Measurements from ENCODE around the gene PDCD2. TPM values are rescaled to one million over a fixed set of nuclear protein-coding genes. Genes with fewer than 3 reads are reported as not detected.

PDCD2 gene
- total RNA-seq, 1 donor from 2014 or later: 263 TPM

DNA sequence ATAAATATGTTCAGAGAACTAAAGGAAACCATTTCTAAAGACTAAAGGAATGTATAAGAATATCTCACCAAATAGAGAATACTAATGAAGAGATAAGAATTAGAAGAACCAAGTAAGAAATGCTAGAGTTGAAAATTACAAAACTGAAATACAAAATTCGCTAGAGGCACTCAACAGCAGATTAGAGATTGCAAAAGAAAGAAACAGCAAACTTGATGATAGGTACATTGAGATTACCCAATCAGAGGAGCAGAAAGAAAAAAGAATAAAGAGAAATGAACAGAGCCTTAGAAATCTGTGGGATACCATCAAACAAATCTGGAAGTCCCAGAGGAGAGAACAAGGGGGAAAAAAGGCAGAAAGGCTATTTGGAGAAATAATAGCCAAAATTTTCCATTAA is 6.3 kb upstream of the PDCD2 start:
- intact Hi-C loops (cut with DNase I): no loop called here

DNA sequence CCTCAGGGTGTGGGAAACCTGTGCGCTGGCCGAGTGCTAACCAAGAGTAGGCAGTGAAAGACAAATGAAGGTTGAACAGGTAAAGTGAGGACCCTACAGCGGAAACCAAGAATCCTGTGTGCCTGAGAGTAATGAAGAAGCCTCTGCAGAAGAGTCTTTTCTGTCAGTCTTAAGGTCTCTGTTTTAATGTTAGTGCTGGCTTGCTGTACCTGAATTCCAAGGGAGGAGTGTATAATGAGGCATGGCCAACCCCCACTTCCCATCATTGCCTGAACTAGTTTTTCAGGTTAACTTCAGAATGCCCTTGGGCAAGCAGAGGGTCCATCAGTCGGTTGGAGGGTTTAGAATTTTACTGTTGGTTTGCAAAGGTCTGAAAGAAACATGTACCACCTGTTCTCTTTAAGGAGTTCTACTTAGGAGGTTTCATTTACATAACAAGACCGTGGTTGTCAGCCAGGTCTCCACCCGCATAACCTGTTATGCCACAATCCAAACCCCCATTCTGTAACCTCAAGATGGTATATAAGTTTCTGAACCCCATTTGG is 589 bp upstream of the PDCD2 start:
- no peak for TF ChIP-seq CTCF (IDR thresholded peaks at IDR 0.05)
- Histone ChIP-seq H3K27ac (peak overlapping the region; percentile 88 to 96), H3K4me3 (peak overlapping the region; percentile 98 to 100), H3K9me3 (no peaks in the 10 kb centered on the region), H3K36me3 (peaks cover 16 to 21% of the 10 kb centered on the region in 2 donors), H3K27me3 (no peaks in the 10 kb centered on the region), H3K4me1 (peaks cover 0 to 3% of the 10 kb centered on the region in 2 donors)
- no peak for DNase-seq (ENCODE audit: low spot score in 2 of 2)
- intact Hi-C loops (cut with DNase I): loop anchor here (1.0 kb wide), 1 partner anchor 31 kb away; the partner anchor contains the start of gene TBP

More for the DNA sequence above, 6.3 kb upstream of the PDCD2 start:
- no peak overlapping the region for H3K4me3 ChIP-seq
- peaks cover 0 to 13% of the 10 kb centered on the region in 2 donors for H3K9me3 ChIP-seq
- no peak for DNase-seq (ENCODE audit: low spot score in 2 of 2)
- no peaks in the 10 kb centered on the region for H3K36me3 ChIP-seq
- TF ChIP-seq CTCF (IDR thresholded peaks at IDR 0.05): no peak
- no peak overlapping the region for H3K27ac ChIP-seq
- H3K27me3 ChIP-seq: no peaks in the 10 kb centered on the region
- H3K4me1 ChIP-seq: no peaks in the 10 kb centered on the region

DNA sequence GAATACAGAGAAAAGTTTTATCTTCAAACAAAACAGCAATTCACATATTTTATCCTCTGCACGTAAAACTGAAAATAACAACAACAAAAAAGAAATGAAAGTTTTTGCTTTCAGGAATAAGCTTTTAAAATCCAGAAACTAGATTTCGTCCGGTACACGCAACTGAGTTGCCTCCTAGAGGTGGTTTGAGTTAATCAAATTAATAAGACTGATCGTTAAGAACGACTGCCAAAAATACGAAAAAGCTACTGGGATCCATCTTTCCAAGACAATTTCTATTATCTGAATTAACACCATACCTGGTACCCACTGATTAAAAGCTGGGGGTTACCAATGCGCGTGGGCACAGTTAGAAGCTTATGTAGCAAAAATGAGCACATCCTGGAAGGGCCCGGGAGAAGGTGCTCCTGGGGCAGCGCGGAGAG is 669 bp downstream of the PDCD2 start:
- Histone ChIP-seq H3K9me3 (no peaks in the 10 kb centered on the region), H3K4me3 (peak overlapping the region; percentile 98 to 100), H3K36me3 (peaks cover 19 to 21% of the 10 kb centered on the region in 2 donors), H3K27ac (peak overlapping the region; percentile 88 to 96), H3K4me1 (peaks cover 0 to 3% of the 10 kb centered on the region in 2 donors), H3K27me3 (no peaks in the 10 kb centered on the region)
- TF ChIP-seq CTCF (IDR thresholded peaks at IDR 0.05): no peak
- intact Hi-C loops (cut with DNase I): loop anchor here (1.0 kb wide), 1 partner anchor 29 kb away; the partner anchor contains the start of gene TBP
- DNase-seq (ENCODE audit: low spot score in 2 of 2): no peak

DNA sequence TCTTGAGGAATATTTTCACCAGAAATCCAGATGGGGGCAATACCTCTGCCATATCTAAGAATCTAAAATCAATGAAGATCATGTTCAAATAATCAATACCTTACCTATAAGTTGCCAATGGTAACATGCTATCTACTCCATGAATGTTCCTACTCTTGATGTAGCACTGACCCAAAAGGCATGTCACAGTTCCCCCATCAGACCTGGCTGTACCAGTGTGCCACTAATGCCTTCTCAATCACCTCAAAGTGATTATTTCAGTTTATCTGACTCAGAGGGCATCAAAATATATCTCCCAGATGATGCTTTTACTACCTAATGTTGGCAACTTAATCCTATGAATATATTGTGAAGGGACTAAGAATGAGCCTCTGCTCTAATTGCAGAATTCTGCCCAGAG is 5.5 kb downstream of the PDCD2 start:
- no peak for TF ChIP-seq CTCF (IDR thresholded peaks at IDR 0.05)
- Histone ChIP-seq H3K4me1 (peaks cover 0 to 3% of the 10 kb centered on the region in 2 donors), H3K4me3 (no peak overlapping the region), H3K27ac (no peak overlapping the region), H3K36me3 (peaks cover 37 to 58% of the 10 kb centered on the region in 2 donors), H3K9me3 (no peaks in the 10 kb centered on the region), H3K27me3 (no peaks in the 10 kb centered on the region)
- intact Hi-C loops (cut with DNase I): no loop called here
- no peak for DNase-seq (ENCODE audit: low spot score in 2 of 2)

DNA sequence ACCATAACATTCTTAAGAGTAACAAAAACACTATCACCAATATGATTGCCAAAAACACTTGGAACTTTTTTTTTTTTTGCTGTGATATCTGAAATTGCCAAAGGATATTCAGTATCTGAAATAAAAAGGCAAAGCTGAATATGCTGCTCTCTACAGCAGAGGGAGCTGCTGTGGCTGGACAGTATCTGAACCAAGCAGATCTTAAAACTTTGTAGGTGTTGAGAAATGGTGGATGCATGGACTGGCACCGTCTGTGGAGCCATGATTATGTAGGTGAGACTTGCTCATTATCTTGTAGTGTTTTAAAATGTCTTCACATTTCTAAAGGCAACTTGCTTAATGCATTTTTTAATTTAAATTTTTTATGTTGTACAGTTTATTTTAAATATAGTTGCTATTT is 9.2 kb downstream of the PDCD2 start:
- intact Hi-C loops (cut with DNase I): no loop called here
- Histone ChIP-seq H3K27ac (no peak overlapping the region), H3K9me3 (no peaks in the 10 kb centered on the region), H3K36me3 (peaks cover 43 to 68% of the 10 kb centered on the region in 2 donors), H3K4me3 (no peak overlapping the region), H3K27me3 (no peaks in the 10 kb centered on the region), H3K4me1 (no peaks in the 10 kb centered on the region)
- DNase-seq (ENCODE audit: low spot score in 2 of 2): no peak
- no peak for TF ChIP-seq CTCF (IDR thresholded peaks at IDR 0.05)

Measured in ascending aorta (tissue), 2 donors.